SK-N-MC (cell line): Measurements from ENCODE around the gene LHCGR.

Experiments used
- EZH2 ChIP-seq: fragments of 200-600 bp; sonication (generic); IDR thresholded peaks from one replicate; pipeline ENCODE4 v1.6.1; 2017; ENCODE audit warnings: antibody characterized with exemption
- POLR2AphosphoS5 ChIP-seq: IDR thresholded peaks from 2 replicates; pipeline ENCODE4 v1.6.1; 2012; ENCODE audit warnings: mild to moderate bottlenecking, low read depth, low read length, borderline replicate concordance

- TF ChIP-seq EZH2 (no peak), POLR2AphosphoS5 (no peak)
Observed at GRCh38 chr2:48787580-48787979, 32.1 kb upstream of the LHCGR start.
